Fibroblast of lung (primary cell): ENCODE measurements around the gene PSAP. TPM values are rescaled to one million over a fixed set of nuclear protein-coding genes. Genes with fewer than 3 reads are reported as not detected.

Experiments
- DNase-seq, 2 donors: peaks; one replicate each; pipeline versions ENCODE4 v3.0.0 to v3.0.0-alpha.2; 2010; ENCODE audit warnings: low read depth in 2 of 2
- H2AFZ ChIP-seq: 2 replicates; pipeline ENCODE4 v1.5.1; 2012; ENCODE audit warnings: low read length, control low read depth, inconsistent platforms
- H3K27ac ChIP-seq: 2 replicates; pipeline ENCODE4 v1.5.1; 2011; ENCODE audit warnings: low read length, control low read depth; ENCODE audit not compliant: insufficient read depth
- H3K27me3 ChIP-seq: 2 replicates; pipeline ENCODE4 v1.5.1; 2011; ENCODE audit warnings: mild to moderate bottlenecking, low read length; ENCODE audit not compliant: control insufficient read depth, insufficient read depth
- H3K36me3 ChIP-seq: 2 replicates; pipeline ENCODE4 v1.5.1; 2011; ENCODE audit warnings: low read length; ENCODE audit not compliant: control insufficient read depth, insufficient read depth
- H3K4me1 ChIP-seq: 2 replicates; pipeline ENCODE4 v1.5.1; 2011; ENCODE audit warnings: low read length; ENCODE audit not compliant: control insufficient read depth, insufficient read depth; ENCODE audit errors: extremely low read depth
- H3K4me2 ChIP-seq: 2 replicates; pipeline ENCODE4 v1.5.1; 2011; ENCODE audit warnings: low read length, control low read depth; ENCODE audit not compliant: insufficient read depth; ENCODE audit errors: extremely low read depth
- H3K4me3 ChIP-seq, 4 experiments: fragments of 200-600 bp in 1 of 4; sonication (generic) in 1 of 4; replicated peaks in 1 of 4; 2 replicates each; pipeline ENCODE4 v1.5.1; 2011 to 2016; ENCODE audit warnings: low read length in 4 of 4, low read depth in 3 of 4, mild to moderate bottlenecking in 3 of 4, control low read depth in 2 of 4, inconsistent platforms in 1 of 4, mixed read lengths in 1 of 4; ENCODE audit not compliant: insufficient read depth in 1 of 4; ENCODE audit errors: control extremely low read depth in 1 of 4
- H3K79me2 ChIP-seq: 2 replicates; pipeline ENCODE4 v1.5.1; 2012; ENCODE audit warnings: mild to moderate bottlenecking, low read length, inconsistent platforms; ENCODE audit not compliant: control insufficient read depth, insufficient read depth
- H3K9ac ChIP-seq: 2 replicates; pipeline ENCODE4 v1.5.1; 2011; ENCODE audit warnings: mild to moderate bottlenecking, low read length, control low read depth; ENCODE audit not compliant: insufficient read depth
- H3K9me3 ChIP-seq: 2 replicates; pipeline ENCODE4 v1.5.1; 2012; ENCODE audit warnings: low read depth, low read length; ENCODE audit not compliant: control insufficient read depth, insufficient read depth
- H4K20me1 ChIP-seq: 2 replicates; pipeline ENCODE4 v1.5.1; 2011; ENCODE audit warnings: low read length; ENCODE audit not compliant: control insufficient read depth, insufficient read depth; ENCODE audit errors: extremely low read depth
- CTCF ChIP-seq, 2 donors: IDR thresholded peaks in 1 of 2; conservative IDR thresholded peaks in 1 of 2; 1 replicate in 1 of 2; 2 replicates in 1 of 2; pipeline ENCODE4 v1.5.1; 2011 to 2012; ENCODE audit warnings: low read length in 2 of 2, control low read depth in 1 of 2, inconsistent platforms in 1 of 2, low read depth in 1 of 2, mild to moderate bottlenecking in 1 of 2
- EZH2 ChIP-seq: IDR thresholded peaks from 2 replicates; pipeline ENCODE4 v1.5.1; 2012; ENCODE audit warnings: low read length, control low read depth, mild to moderate bottlenecking; ENCODE audit errors: missing control alignments
- polyA plus RNA-seq, 2 donors: library from polyadenylated mRNA; depleted of rRNA in 1 of 2; stranded (reverse) in 1 of 2; unstranded in 1 of 2; fragments of >200 nt; gene quantifications; 2 replicates each; pipeline ENCODE4 v1.2.1, GENCODE V29; 2011 to 2012; ENCODE audit warnings: missing spikeins in 1 of 2
- total RNA-seq: library from RNA; depleted of rRNA; stranded (reverse); fragments of >200 nt; gene quantifications from 2 replicates; pipeline ENCODE4 v1.2.1, GENCODE V29; 2014

PSAP gene
- total and polyA plus RNA-seq, 2 donors (not counting 1 experiment from before 2014, with no cell fraction given): 1,180 to 1,566 TPM

GRCh38 chr10:71842422-71842821, 8.6 kb downstream of the PSAP start:
- TF ChIP-seq EZH2: no peak
- no peak for TF ChIP-seq CTCF (conservative IDR thresholded peaks at IDR 0.05 in 1 of 2, IDR thresholded peaks at IDR 0.05 in 1 of 2; ENCODE audit: low read depth in 1 of 2, low read length in 2 of 2)
- no peaks in the 10 kb centered on the region for H3K9me3 ChIP-seq

GRCh38 chr10:71840958-71841335, 10.1 kb downstream of the PSAP start:
- no peak overlapping the region for H2AFZ ChIP-seq
- DNase-seq: no peak
- no peak overlapping the region for H3K9ac ChIP-seq
- H3K4me3 ChIP-seq: no peak overlapping the region
- H3K27ac ChIP-seq: no peak overlapping the region
- peaks cover 3% of the 10 kb centered on the region for H3K36me3 ChIP-seq
- peaks cover 83% of the 10 kb centered on the region for H3K79me2 ChIP-seq
- peaks cover 2% of the 10 kb centered on the region for H4K20me1 ChIP-seq
- TF ChIP-seq EZH2 (no peak), CTCF (conservative IDR thresholded peaks at IDR 0.05 in 1 of 2, IDR thresholded peaks at IDR 0.05 in 1 of 2; ENCODE audit: low read depth in 1 of 2, low read length in 2 of 2) (no peak)
- no peaks in the 10 kb centered on the region for H3K27me3 ChIP-seq
- H3K9me3 ChIP-seq: no peaks in the 10 kb centered on the region
- H3K4me1 ChIP-seq: peaks cover 35% of the 10 kb centered on the region
- no peak overlapping the region for H3K4me2 ChIP-seq

More at GRCh38 chr10:71842422-71842821, 8.6 kb downstream of the PSAP start:
- no peak overlapping the region for H3K4me2 ChIP-seq
- no peaks in the 10 kb centered on the region for H3K27me3 ChIP-seq
- no peak overlapping the region for H3K4me3 ChIP-seq
- H3K9ac ChIP-seq: no peak overlapping the region
- no peak for DNase-seq
- peaks cover 2% of the 10 kb centered on the region for H4K20me1 ChIP-seq
- H3K27ac ChIP-seq: no peak overlapping the region
- H3K36me3 ChIP-seq: peaks cover 3% of the 10 kb centered on the region
- no peak overlapping the region for H2AFZ ChIP-seq
- peaks cover 29% of the 10 kb centered on the region for H3K4me1 ChIP-seq
- peaks cover 86% of the 10 kb centered on the region for H3K79me2 ChIP-seq

- peak overlapping the region; percentile 69 for H3K4me2 ChIP-seq
- no peak overlapping the region for H3K9ac ChIP-seq
- peaks cover 81% of the 10 kb centered on the region for H3K79me2 ChIP-seq
- H3K9me3 ChIP-seq: no peaks in the 10 kb centered on the region
- DNase-seq: peak; percentile 91 to 99
- peaks cover 2% of the 10 kb centered on the region for H4K20me1 ChIP-seq
- TF ChIP-seq EZH2: no peak
- no peak for TF ChIP-seq CTCF (conservative IDR thresholded peaks at IDR 0.05 in 1 of 2, IDR thresholded peaks at IDR 0.05 in 1 of 2; ENCODE audit: low read depth in 1 of 2, low read length in 2 of 2)
- H2AFZ ChIP-seq: no peak overlapping the region
- H3K27me3 ChIP-seq: no peaks in the 10 kb centered on the region
- H3K4me1 ChIP-seq: peaks cover 38% of the 10 kb centered on the region
- no peak overlapping the region for H3K4me3 ChIP-seq
- H3K27ac ChIP-seq: peak overlapping the region; percentile 53
- H3K36me3 ChIP-seq: peaks cover 3% of the 10 kb centered on the region
Observed at GRCh38 chr10:71840177-71840957, 10.7 kb downstream of the PSAP start.
